Stimulated activated CD4-positive, alpha-beta T cell treated with anti-CD3 and anti-CD28 coated beads, Interleukin-1b, Interleukin-23, amount 100 ng/mL, for 4 hours (primary cell): Measurements from ENCODE around the gene CPXM1.
"Not testable (repeated sequence)": the region's sequence is repeated elsewhere in the genome, so short reads cannot be mapped to it uniquely, and the experiment has no call there.

Experiments
- DNase-seq, 2 donors: peaks; one replicate each; pipeline ENCODE4 v3.0.0-alpha.2; 2020; ENCODE audit warnings: low read depth in 2 of 2

Gene CPXM1

GRCh38 chr20:2799688-2800520, 523 bp downstream of the CPXM1 start:
- DNase-seq, result no peak

- DNase-seq, result no peak
These were observed 1.2 kb downstream of the CPXM1 start for GRCh38 chr20:2799271-2799670.

GRCh38 chr20:2798814-2799213, 1.6 kb downstream of the CPXM1 start:
- no peak for DNase-seq

- DNase-seq, result no peak
These were observed 2.2 kb downstream of the CPXM1 start for GRCh38 chr20:2798095-2798805.

GRCh38 chr20:2797136-2797983, 3.1 kb downstream of the CPXM1 start:
- no peak for DNase-seq

- DNase-seq, result no peak
These were observed 4.3 kb downstream of the CPXM1 start for GRCh38 chr20:2796011-2796660.

GRCh38 chr20:2795451-2795850, 5.0 kb downstream of the CPXM1 start:
- no peak for DNase-seq

- no peak for DNase-seq
These were observed 5.5 kb downstream of the CPXM1 start for GRCh38 chr20:2794866-2795447.

GRCh38 chr20:2794202-2794748, 6.2 kb downstream of the CPXM1 start:
- DNase-seq, result no peak

- DNase-seq, result no peak
These were observed 7.0 kb downstream of the CPXM1 start for GRCh38 chr20:2793471-2793870.

GRCh38 chr20:2783908-2784566, 16.4 kb downstream of the CPXM1 start:
- DNase-seq, result no peak

- DNase-seq, result no peak
These were observed 19.5 kb downstream of the CPXM1 start for GRCh38 chr20:2780948-2781347.

- no peak for DNase-seq
These were observed 21.7 kb downstream of the CPXM1 start for GRCh38 chr20:2778602-2779321.

- DNase-seq, result no peak
These were observed 25.3 kb downstream of the CPXM1 start for GRCh38 chr20:2775139-2775538.

- no peak for DNase-seq
These were observed 26.6 kb downstream of the CPXM1 start for GRCh38 chr20:2773812-2774211.

GRCh38 chr20:2771631-2772080, 28.8 kb downstream of the CPXM1 start:
- DNase-seq, result no peak

GRCh38 chr20:2770091-2770490, 30.3 kb downstream of the CPXM1 start:
- not testable (repeated sequence) for DNase-seq

GRCh38 chr20:2768632-2769015, 31.8 kb downstream of the CPXM1 start:
- no peak for DNase-seq

GRCh38 chr20:2767768-2768631, 32.4 kb downstream of the CPXM1 start:
- no peak for DNase-seq
